EL (cell line): ENCODE data around the gene DLG5.

Source experiments
- DNase-seq: peaks from one replicate; pipeline ENCODE4 v3.0.0-alpha.2; 2016

The DLG5 gene

DNA sequence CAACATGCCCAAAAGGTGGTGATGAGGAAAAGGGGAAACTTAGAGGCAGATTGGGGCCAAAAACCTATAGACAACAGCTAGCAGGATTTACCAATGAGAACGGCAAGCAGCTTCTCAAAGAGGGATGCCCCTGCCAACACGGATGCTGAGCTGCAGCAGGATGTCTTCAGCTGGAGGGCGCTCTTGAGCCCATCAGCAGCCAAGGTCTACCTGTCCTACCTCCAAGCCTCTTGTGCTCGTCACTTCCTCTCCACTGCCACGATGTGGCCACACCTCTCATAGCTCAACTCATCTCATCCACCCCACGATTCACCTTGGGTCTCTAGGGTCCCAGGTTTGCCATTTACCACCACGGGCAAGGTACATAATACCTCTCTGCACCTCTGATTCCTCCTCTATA is 36.5 kb downstream of the DLG5 start:
- no peak for DNase-seq

DNA sequence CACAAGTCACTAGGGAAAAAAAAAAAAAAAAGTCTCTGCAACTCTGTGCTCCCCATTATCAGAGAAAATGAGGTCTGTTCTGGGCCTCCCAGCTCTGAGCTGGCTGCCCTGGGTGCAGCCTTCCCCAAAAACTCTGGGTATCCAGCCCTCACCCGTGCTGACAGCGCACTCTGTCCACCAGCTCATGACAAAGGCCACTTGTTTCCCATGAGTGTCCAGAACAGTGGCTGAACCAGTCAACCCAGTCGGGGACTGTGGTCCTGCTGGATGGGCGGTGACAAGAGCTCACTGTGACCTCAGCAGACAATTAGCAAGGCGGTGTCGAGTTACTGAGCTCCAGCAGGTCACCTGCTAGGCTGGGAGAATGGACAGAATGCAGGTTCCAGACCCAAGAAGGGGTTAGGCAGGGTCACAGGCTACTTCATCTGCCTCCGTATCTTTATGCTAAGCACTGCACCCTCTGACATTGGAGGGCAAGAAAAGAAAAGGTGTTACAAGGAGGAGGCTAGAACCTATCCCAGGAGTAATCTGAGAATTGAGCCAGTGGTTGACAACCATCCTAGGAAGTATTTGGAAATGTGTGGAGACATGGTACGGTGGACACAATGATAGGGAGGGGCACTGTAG is 37.2 kb downstream of the DLG5 start:
- no peak for DNase-seq

DNA sequence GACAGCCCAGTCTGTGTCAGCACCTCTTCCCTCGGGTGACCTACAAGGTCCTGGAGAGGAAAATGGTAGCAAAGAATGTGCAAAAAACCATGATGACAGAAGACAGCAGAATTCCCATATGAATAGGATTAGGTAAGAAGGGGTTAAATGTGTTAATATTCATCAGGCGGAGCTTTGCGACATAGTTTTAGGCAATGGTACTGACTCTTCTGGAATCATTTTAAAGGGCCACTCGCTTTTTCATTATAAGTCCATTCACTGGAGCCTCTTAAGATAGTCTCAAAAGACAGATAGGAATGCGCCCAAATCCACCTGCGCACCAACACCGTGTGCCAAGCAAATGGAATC is 38.2 kb downstream of the DLG5 start:
- DNase-seq: no peak

DNA sequence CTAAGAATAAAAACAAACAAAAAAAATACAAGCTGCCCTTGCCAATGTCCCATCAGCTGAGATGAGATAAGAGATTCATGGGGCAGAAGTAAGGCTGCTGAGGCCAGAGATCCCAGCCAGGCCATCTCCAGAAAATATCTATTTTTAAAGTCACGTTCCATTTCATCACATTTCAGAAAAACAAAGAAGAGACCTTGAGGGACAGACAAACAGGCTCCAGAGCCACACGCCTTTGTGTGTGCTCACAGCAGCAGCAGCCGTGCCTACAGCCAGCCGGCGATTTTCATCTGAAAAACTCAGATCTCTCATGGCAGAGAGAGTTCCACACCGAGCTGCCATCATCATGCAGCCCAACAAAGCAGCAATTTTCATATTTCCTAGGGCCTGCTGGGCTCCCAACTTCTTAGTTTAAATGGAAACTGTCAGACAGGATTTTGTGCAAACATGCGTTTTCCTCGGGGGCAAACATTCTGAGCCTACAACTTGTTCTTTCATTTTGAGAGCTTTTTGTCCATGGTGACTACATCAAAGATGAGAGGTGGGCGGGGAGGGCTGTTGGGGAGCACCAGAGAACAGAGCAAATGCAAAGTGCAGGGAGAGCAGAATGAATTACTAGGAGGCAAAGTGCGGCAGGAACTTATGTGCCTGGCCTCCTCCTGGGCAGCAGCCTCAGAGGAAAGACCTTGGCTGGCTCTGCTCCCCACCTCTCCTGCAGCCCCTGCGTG is 38.8 kb downstream of the DLG5 start:
- DNase-seq: no peak

DNA sequence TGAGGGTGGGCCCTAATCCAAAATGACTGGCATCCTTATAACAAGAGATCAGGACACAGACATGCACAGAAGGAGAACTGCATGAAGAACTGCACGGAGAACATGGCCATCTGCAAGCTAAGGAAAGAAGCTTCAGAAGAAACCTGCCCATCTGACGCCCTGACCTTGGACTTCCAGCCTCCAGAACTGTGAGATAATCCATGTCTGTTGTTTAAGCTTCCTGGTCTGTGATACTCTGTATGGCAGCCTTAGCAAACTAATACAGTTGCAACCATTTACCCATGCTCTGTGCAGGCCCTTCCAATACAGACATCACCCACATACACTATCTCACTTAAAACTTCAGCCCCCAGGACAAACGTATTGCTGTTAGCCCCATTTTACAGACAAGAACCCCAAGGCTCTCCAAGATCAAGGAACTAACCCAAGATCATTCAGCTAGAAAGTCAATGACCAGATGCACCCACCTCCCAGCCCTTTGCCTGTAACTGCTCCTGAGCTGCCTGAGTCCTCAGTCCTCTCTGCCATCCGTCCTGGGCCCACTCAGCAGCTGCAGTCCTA is 39.7 kb downstream of the DLG5 start:
- no peak for DNase-seq

DNA sequence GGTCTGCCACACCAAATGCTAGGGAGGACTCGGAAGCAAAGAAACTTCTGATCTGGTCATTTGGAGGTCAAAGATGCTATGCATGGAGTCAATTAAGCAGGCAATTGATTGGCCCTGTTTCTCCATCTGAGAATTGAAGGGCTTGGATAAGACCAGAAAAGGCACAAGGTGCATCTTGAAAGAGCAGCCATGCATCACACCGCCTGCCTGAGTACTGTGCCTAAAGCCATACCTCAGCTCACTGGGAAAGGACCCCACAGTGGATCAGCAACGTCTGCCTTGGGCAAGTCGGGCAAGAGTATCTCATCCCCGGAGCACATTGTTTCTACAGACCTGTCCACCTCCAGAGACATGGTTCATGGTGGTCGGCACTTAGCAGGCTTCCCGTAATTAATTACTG is 42.4 kb downstream of the DLG5 start:
- no peak for DNase-seq

DNA sequence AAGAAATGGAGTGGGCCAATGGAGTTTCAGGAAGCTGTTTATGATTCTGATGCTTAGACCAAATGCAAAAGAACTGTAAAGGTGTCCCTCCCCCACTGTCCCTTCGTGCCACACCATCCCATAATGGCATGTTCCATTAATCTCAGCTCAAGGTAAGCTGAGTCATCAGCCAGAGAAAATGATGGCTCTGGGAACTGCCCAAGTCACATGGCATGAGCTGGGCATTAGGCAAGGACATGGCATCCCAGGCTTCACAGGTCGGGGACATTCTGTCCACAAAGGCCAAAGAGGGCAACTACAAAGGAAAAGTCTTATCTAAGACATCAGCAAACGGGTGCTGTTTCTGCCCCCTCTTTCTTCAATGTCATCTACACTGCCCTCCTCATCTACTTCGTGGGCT is 44.9 kb downstream of the DLG5 start:
- DNase-seq: no peak

DNA sequence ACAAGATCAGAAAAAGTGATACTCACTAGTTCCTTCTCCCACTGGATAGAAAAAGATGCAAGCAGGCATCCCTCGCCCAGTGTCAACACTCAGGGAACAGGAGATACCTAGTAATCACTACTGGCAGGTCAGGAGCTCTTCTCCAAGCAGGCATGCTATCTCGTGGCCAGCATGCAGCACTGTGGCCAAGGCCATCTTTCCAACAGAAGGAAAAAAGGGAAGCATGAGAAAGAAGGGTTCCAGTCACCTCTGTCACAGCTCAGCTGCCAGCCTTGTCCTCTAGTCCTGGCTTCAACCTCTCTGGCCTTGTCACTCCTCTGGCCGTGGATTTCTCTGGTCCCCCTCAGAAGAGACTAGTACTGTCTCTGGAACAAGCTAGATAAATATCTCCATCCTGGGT is 45.3 kb downstream of the DLG5 start:
- DNase-seq: no peak

DNA sequence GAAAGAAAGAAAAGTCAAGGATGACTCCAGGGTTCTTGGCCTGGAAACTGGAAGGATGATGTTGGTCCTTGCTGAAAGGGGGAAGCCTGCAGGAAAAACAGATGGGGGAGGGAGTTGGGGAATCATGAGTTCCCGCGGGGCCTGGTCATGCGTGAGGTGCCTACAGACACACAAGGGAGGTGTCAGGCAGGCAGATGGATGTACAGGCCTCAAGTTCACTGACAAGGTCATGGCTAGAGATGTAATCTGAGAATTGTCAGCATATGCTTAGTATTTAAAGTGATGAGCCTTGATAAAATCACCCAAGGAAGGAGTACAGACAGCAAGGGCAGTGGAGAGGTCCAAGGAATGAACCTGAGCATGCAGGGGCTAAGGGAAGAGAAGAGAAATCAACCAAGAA is 46.8 kb downstream of the DLG5 start:
- no peak for DNase-seq

DNA sequence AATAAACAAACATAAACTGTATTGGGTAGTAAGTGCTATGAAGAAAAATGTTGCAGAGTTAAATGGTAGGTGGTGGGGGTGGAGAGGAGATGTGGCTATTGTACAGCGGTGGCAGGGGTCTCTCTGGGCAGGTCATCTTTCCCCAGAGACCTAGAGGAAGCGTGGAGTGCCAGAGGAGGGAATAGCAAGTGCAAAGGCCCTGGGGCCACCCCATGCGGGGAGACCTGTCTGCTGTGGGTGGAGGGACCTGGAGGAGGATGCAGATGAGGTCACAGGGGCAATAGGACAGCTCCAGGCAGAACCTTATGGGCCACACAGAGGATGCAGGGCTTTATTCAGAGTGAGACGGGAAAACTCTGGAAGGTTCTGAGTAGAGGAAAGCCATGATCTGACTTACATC is 47.5 kb downstream of the DLG5 start:
- no peak for DNase-seq

DNA sequence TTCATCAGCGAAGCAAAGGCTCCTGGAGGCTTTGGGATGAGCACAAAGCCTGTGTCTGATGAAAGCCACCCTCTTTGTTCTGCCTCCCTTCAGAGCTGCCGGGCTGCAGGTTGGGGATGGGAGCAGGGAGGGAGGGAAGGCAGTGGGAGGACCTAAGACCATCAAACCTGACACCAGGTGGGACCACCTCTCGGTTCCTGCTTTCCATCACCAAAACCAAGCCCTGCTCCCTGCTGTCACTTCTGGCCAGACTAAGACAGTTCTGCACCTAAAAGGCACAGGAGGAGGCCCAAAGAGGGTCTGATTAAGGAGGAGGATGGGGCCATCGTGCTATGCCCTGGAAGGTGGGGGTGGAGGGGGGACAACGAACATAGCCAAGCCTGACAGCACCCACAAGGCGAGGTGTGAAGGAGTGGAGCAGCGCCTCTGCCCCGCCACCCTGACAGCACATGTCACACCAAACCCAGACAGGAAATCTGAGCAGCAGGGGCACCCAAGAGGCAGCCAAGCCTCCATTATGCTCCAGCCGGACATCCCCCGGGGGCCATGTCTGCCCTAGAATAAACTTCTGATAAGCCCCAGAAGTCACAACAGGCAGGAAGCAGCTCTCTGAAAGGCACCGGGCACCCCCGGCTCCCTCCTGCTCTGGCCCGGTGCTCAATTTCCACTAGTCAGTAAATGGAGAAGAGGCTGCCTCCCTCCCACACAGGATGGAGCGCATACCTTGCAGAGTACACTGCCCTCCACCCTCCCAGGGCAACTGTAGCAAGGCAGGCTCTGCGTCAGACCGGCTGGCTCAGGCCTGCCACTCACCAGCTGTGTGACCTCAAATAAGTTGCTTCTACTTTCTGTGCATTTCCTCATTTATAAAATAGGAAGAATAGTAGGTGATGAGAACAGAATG is 48.9 kb downstream of the DLG5 start:
- no peak for DNase-seq

DNA sequence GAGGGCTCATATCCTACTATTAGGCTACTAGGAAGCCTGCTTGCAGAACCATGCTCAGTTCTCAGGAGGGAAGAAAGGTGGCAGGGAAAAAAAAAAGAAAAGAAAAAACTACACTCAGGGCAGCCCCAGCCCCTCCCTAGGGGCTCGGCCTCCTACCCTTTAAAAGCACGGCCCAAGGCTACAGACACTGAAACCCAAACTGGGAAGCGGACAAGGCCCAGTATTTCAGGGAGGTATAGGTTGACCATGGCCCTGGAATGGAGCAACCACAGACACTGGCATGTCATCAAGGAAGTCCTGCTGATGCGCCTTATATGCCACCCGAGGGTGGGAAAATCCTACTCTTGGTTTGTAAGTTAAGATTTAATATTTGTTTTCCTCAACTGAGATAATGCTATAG is 50.8 kb downstream of the DLG5 start:
- DNase-seq: no peak

DNA sequence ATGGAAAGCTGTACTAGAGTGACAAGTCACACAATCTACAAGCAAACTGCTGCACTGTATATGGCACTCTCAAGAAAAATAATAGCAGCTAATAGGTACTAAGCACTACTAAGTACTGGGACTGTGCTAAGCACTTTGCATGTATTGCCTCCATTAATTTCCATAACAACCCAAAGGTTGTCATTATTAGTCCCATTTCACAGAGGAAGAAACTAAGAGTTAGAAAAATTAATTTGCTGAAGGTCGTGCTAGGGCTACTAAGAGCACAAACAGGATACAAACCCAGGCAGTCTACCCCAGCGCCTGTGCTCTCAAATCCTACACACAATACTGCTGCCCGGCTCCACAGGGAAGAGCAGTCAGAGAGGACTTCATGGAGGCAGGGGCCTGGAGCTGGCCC is 51.7 kb downstream of the DLG5 start:
- DNase-seq: no peak

DNA sequence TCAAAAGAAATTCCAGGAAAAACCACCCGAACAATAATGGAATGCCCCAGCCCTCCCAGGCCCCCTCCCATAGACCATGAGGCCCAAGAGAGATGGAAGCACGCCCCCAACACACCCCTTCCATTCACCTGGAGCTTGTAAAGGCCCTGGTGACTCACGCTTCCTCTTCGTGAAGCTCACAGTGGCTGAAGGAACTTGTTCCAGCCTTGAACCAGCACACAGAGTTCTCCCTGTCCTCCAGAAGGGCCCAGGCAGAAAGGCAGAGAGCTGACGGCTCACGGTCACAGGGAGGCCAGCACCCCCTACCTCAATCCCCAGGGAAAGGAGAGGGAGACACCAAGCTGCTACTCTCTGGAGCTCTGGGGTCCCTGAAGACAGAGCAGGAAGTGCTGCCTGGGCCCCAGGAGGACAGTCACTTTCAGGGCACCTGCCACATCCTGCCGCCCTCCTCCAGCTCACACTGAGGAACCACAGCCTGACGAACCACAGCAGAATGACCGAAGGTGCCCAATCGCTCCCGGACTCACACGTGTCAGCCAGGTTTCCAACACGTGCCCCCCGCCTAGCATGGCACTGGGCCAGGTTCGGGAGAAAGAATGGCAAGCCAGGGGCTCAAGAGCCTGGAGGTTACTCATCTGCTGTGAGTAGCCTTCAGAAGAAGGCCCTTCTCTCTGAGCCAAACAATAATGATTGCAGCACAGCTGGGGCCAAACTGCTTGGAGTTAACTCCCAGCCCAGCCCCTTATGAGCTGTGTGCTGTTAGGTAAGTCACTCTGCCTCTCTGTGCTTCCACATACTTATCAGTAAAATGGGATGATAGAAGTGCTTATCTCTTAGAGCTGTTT is 52.8 kb downstream of the DLG5 start:
- DNase-seq: peak; percentile 76

DNA sequence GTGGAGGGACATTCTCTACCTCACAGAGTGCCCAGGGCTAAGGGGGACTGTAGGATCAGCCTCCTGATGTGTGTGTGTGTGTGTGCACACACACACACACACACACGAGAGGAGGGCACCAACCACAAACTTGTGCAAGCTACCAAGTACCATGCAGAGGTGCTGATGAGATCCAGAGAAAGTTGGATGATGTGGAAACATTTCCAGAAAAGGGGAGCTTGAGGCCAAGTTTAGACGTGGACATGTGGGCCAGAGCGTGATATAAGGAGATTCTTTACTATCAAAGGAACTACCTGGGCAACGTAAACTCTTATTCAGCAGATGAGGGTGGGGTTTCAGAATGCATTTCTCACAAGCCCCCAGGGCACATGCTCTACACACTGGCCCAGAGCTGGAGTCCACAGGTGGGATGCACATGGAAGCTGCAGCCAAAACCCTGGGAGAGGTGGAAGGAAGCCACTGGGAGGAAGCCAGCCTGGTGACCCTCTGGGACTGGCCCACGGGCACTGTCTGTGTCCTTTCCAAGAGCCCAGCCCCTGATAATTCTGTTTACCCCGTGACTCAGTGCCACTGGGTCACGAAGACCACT is 53.5 kb downstream of the DLG5 start:
- DNase-seq: no peak

DNA sequence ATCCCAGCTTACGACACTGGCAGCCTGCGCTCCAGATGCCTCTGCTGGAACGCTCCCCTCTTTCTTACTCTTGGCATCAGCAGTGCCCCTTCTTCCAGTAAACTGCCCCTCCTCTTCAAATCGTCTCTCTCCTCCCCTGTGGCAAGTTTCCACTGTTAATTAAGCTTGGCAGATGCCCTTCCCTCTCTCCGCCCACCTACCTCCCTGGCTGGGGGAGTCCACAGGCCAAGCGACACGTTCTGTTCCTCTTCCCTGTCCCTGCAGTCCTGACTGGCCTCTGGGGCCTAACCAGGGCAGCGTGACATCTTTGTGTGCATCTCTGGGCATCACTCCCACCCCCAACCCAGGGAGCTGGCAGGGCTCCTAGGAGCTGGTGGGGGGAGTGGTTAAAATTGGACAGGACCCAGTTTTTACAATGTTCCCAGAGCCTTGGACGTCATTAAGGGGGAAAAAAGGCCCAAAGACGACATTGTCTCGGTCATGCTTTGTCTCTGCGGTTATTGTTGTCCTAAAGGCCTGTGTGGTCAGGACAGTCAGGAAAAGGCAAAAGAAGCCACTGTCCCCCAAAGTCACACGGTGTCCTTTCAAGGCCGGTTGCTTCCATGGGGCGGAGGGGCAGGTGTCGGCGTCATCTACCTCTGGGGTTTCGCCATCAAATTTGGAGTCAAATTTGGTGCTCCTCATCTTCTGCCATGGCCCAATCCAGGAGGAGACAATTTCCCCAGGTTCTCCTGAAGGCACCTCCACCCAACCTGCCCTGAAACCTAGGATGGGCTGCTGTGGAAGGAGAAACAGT is 54.2 kb downstream of the DLG5 start:
- DNase-seq: no peak

DNA sequence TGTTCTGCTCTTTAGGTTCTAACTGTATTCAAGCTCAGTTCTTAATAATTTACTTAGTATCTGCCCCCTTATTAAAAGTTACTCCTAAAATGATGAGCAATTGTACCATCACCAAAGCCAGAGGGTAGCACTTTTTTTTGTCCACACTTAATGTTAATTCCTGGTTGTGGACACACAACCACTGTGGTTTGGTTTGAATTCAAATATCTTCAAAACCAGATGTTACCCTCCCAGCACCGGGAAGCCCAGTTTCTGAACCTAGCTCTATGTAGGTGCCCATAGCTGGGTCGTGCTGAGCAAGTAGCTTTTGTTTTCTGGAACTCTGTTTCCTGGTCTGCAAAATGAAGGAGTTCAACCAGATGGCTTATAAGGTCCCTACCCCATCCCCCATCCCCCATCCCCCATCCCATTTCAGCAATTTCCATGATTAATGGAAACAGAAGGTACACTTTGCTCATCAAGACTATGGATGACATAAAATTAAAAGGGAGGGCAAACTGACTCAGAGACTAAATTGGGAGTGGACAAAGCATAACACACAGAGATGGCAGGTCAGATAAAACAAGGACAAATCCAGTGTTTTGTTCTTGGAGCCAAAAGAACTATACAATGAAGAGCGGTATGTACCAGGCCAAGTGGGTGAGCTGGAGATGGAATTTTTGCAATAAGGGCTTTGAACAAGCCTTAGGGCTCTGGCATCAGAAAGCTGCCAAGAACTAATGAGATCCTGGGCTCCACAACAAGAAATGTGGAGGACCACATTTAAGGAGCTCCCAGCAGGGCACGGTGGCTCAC is 56.7 kb downstream of the DLG5 start:
- DNase-seq: no peak

DNA sequence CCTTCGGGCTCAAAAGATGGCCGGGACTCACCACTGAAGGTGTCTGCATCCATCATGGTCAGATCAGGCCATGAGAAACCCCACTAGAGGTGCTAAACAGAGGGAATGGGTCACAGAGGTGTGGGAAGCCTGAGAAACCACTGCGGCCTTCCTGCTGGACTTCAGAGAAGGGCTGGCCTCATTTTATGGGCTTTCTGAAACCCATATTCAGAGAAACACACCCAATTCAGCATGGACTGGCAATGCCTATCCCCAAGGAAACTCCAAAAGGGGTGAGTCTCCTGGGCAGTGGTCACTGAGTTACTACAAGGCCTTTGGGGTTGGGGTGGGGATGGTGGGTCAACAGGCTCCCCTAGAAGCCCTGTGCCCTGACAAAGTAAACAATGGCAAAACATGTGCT is 58.0 kb downstream of the DLG5 start:
- no peak for DNase-seq

DNA sequence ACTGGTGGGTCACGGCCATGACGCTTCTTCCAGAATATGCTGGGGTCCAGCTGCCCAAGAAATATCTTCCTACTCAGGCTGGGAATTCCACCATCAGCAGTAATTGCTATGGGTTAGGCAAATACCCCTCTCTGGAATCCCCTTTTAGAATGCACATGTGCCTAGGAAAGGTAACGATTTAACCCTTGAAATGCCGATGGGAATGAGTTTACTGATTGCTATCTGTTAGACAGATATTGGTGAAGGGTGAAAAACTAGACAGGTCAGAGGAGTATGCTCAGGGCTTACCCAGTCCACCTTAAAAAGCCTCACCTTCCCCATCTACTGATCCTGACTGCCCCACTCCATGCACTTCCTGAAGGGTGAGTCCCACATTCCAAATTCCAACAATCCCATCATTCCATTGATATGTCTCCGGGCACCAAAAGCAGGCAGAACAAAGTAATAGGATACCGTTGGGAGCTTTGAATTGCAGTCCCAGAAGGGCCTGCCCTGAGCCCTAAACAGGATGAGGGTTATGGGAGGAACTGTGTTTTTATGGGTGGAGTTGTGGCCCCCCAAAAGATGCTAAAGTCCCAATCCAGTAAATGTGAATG is 59.3 kb downstream of the DLG5 start:
- DNase-seq: peak; percentile 49

DNA sequence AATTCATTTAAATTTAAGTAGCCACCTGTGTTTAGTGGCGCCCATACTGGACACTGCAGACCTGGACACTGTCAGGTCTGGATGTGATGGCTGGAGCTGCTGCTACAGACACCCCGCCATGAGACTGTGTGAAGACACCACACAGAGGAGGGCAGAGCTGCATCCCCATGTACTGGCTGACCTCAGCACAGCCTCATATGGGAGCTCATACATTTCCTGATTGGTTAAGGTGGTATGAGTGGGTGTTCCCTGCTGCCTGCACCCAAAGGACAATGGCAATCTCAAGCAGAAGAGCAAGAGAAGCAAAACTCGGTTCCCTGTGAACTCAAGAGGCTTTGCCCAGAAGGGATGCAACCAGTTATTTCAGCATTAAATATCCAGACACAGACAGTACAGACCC is 60.0 kb downstream of the DLG5 start:
- DNase-seq: no peak
